ENCODE data around the gene GATA1. TPM values are rescaled to one million over a fixed set of nuclear protein-coding genes. Genes with fewer than 3 reads are reported as not detected.

Gene GATA1
- total RNA-seq, 1 donor from 2014 or later = not detected

Other genes starting within 250 kb of the GATA1 start
- 13.1 and 13.6 TPM in 2 replicates for gene TBC1D25, start 246.9 kb upstream of the GATA1 start, total RNA-seq
- gene RBM3, start 212.1 kb upstream of the GATA1 start, total RNA-seq = 264 and 265 TPM in 2 replicates
- 63.4 and 65.4 TPM in 2 replicates for gene WDR13, start 189.1 kb upstream of the GATA1 start, total RNA-seq
- gene WAS, start 102.8 kb upstream of the GATA1 start, total RNA-seq = 0.75 and 1.1 TPM in 2 replicates
- gene SUV39H1, start 89.9 kb upstream of the GATA1 start, total RNA-seq = 3.5 and 4.9 TPM in 2 replicates
- gene GLOD5, start 24.8 kb upstream of the GATA1 start, total RNA-seq = not detected in 2 replicates
- gene HDAC6, start 15.5 kb downstream of the GATA1 start, total RNA-seq = 59.2 and 60.6 TPM in 2 replicates
- gene ERAS, start 39.9 kb downstream of the GATA1 start, total RNA-seq = 0.24 TPM in 1 of 2 replicates, not detected in the other
- gene PCSK1N, start 49.0 kb downstream of the GATA1 start, total RNA-seq = 62.0 and 65.0 TPM in 2 replicates
- 57.7 and 58.2 TPM in 2 replicates for gene TIMM17B, start 111.2 kb downstream of the GATA1 start, total RNA-seq
- gene PQBP1, start 111.3 kb downstream of the GATA1 start, total RNA-seq = 88.2 and 101 TPM in 2 replicates
- gene SLC35A2, start 125.1 kb downstream of the GATA1 start, total RNA-seq = 54.3 and 60.8 TPM in 2 replicates
- gene PIM2, start 132.4 kb downstream of the GATA1 start, total RNA-seq = 12.5 and 13.4 TPM in 2 replicates
- gene OTUD5, start 171.0 kb downstream of the GATA1 start, total RNA-seq = 56.1 and 62.5 TPM in 2 replicates
- 5.2 and 5.6 TPM in 2 replicates for gene KCND1, start 185.3 kb downstream of the GATA1 start, total RNA-seq
- gene GRIPAP1, start 215.7 kb downstream of the GATA1 start, total RNA-seq = 41.7 and 43.4 TPM in 2 replicates